Cardiac muscle cell (in vitro differentiated cells and primary cell): ENCODE measurements around the gene KIF4B. TPM values are rescaled to one million over a fixed set of nuclear protein-coding genes. Genes with fewer than 3 reads are reported as not detected.

Experiments
- DNase-seq, 2 donors: peaks; one replicate each; pipeline versions ENCODE4 v3.0.0 to v3.0.0-alpha.2; 2010 to 2017; ENCODE audit warnings: low read depth in 1 of 2, low spot score in 1 of 2
- H3K27ac ChIP-seq: fragments of 200-600 bp; sonication (generic); 2 replicates; pipeline ENCODE4 v1.5.1; 2016
- H3K27me3 ChIP-seq: fragments of 200-600 bp; sonication (generic); 2 replicates; pipeline ENCODE4 v1.6.0; 2016; ENCODE audit warnings: control low read depth
- H3K36me3 ChIP-seq: fragments of 200-600 bp; sonication (generic); 2 replicates; pipeline ENCODE4 v1.5.1; 2016; ENCODE audit warnings: control low read depth
- H3K4me1 ChIP-seq: fragments of 200-600 bp; sonication (generic); 2 replicates; pipeline ENCODE4 v1.8.1; 2017; ENCODE audit warnings: low read depth, mild to moderate bottlenecking, mixed run types
- H3K4me3 ChIP-seq: fragments of 200-600 bp; sonication (generic); 2 replicates; pipeline ENCODE4 v1.5.1; 2016; ENCODE audit warnings: mild to moderate bottlenecking
- H3K9me3 ChIP-seq: fragments of 200-600 bp; sonication (generic); 2 replicates; pipeline ENCODE4 v1.5.1; 2017; ENCODE audit warnings: low read depth, mild to moderate bottlenecking, control low read depth
- polyA plus RNA-seq: library from polyadenylated mRNA; unstranded; fragments of >200 nt; fragmentation: Nextera tagmentation; extraction: Ambion mirVana; gene quantifications from 2 replicates; pipeline ENCODE4 v1.2.1, GENCODE V29; 2016
- total RNA-seq: library from RNA; depleted of rRNA; stranded (reverse); fragments of >200 nt; gene quantifications from 2 replicates; pipeline ENCODE4 v1.2.3, GENCODE V29; 2016
- TF ChIP-seq, protein P1 (sequence below): IDR thresholded peaks from 2 replicates; pipeline ENCODE4 v1.5.1; 2012; ENCODE audit warnings: low read depth, mild to moderate bottlenecking, low read length

The KIF4B gene, protein sequence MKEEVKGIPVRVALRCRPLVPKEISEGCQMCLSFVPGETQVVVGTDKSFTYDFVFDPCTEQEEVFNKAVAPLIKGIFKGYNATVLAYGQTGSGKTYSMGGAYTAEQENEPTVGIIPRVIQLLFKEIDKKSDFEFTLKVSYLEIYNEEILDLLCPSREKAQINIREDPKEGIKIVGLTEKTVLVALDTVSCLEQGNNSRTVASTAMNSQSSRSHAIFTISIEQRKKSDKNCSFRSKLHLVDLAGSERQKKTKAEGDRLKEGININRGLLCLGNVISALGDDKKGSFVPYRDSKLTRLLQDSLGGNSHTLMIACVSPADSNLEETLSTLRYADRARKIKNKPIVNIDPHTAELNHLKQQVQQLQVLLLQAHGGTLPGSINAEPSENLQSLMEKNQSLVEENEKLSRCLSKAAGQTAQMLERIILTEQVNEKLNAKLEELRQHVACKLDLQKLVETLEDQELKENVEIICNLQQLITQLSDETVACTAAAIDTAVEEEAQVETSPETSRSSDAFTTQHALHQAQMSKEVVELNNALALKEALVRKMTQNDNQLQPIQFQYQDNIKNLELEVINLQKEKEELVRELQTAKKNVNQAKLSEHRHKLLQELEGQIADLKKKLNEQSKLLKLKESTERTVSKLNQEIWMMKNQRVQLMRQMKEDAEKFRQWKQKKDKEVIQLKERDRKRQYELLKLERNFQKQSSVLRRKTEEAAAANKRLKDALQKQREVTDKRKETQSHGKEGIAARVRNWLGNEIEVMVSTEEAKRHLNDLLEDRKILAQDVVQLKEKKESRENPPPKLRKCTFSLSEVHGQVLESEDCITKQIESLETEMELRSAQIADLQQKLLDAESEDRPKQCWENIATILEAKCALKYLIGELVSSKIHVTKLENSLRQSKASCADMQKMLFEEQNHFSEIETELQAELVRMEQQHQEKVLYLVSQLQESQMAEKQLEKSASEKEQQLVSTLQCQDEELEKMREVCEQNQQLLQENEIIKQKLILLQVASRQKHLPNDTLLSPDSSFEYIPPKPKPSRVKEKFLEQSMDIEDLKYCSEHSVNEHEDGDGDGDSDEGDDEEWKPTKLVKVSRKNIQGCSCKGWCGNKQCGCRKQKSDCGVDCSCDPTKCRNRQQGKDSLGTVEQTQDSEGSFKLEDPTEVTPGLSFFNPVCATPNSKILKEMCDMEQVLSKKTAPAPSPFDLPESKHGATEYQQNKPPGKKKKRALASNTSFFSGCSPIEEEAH
- not detected in 2 replicates for total RNA-seq
- polyA plus RNA-seq = 0.05 TPM in 1 of 2 replicates, not detected in the other

DNA sequence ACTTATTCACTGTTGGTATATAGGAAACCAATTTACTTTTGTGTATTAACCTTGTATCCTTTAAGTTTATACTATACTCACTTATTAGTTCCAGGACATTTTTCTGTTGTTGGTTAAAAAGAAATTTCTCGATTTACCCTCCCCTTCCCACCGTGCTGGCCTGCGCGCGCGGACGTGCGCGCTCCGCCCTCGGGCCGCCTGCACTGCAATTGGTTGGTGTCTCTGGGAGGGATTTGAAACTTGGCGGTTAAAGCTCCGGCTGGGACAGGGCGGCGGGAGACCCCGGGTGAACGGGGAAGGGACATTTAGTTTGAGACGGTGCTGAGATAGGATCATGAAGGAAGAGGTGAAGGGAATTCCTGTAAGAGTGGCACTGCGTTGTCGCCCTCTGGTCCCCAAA is at the start of gene KIF4B:
KIF4B (plus strand) TSS at position 230 of the 400 bp plus-strand sequence; CDS start at position 335, 105 bp downstream.
- TF ChIP-seq, protein P1, sequence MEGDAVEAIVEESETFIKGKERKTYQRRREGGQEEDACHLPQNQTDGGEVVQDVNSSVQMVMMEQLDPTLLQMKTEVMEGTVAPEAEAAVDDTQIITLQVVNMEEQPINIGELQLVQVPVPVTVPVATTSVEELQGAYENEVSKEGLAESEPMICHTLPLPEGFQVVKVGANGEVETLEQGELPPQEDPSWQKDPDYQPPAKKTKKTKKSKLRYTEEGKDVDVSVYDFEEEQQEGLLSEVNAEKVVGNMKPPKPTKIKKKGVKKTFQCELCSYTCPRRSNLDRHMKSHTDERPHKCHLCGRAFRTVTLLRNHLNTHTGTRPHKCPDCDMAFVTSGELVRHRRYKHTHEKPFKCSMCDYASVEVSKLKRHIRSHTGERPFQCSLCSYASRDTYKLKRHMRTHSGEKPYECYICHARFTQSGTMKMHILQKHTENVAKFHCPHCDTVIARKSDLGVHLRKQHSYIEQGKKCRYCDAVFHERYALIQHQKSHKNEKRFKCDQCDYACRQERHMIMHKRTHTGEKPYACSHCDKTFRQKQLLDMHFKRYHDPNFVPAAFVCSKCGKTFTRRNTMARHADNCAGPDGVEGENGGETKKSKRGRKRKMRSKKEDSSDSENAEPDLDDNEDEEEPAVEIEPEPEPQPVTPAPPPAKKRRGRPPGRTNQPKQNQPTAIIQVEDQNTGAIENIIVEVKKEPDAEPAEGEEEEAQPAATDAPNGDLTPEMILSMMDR = no peak
- Histone ChIP-seq H3K27me3 (no peaks in the 10 kb centered on the region), H3K36me3 (no peaks in the 10 kb centered on the region), H3K4me3 (no peak within 1 kb of the TSS), H3K4me1 (no peaks in the 10 kb centered on the region), H3K27ac (no peak within 1 kb of the TSS), H3K9me3 (no peaks in the 10 kb centered on the region)
- DNase-seq = no peak

DNA sequence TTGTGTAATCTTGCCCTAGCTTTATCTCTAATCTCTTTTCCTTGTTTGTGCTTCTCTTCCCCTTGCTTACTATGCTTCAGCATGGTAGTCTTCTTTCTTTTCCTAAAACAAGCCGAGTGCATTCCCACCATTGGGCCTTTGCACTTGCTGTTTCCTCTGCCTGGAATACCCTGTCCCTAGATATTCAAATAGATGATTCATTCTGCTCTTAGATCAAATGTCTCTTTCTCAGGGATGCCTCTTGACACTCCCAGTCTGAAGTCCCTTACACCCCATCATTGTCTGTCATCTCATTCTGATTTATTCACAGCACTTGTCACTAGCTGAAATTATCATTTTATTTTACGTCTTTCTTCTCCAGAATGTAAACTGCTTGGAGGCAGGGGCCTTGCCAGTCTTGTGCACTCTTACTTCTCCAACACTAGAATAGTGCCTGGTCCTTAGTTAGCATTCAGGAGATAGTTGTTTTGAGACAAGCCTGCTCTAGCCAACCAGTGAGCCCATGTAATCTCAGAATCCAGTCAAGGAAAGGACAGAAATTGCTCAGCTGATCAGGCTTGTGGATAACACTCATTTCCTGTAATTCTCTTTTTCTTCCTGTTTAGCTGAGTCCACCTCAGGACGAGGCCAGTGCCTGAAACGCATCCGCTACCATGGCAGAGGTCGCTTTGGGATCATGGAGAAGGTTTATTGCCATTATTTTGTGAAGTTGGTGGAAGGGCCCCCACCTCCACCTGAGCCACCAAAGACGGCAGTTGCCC is 47.3 kb upstream of the KIF4B start:
- Histone ChIP-seq H3K27ac (no peak overlapping the region), H3K27me3 (no peaks in the 10 kb centered on the region), H3K9me3 (no peaks in the 10 kb centered on the region), H3K4me3 (no peak overlapping the region), H3K4me1 (no peaks in the 10 kb centered on the region), H3K36me3 (peaks cover 14% of the 10 kb centered on the region)
- TF ChIP-seq, protein P1 = no peak
- DNase-seq = peak in 1 of 2 donors; percentile 30

- Histone ChIP-seq H3K27ac (no peak overlapping the region), H3K27me3 (no peaks in the 10 kb centered on the region), H3K9me3 (no peaks in the 10 kb centered on the region), H3K4me3 (no peak overlapping the region), H3K36me3 (peaks cover 13% of the 10 kb centered on the region), H3K4me1 (no peaks in the 10 kb centered on the region)
- TF ChIP-seq, protein P1 = no peak
- DNase-seq = no peak
Measured at GRCh38 chr5:154966874-154967273, 46.7 kb upstream of the KIF4B start.

- TF ChIP-seq, protein P1 = peak; percentile 64
- Histone ChIP-seq H3K9me3 (no peaks in the 10 kb centered on the region), H3K27ac (no peak overlapping the region), H3K27me3 (no peaks in the 10 kb centered on the region), H3K36me3 (peaks cover 13% of the 10 kb centered on the region), H3K4me3 (no peak overlapping the region), H3K4me1 (no peaks in the 10 kb centered on the region)
- DNase-seq = peak; percentile 5 to 28
Measured at GRCh38 chr5:154967421-154968024, 46.0 kb upstream of the KIF4B start.
